HG03432 (cell line): ENCODE data around the gene SLC2A2.
"Not testable (repeated sequence)": the region's sequence is repeated elsewhere in the genome, so short reads cannot be mapped to it uniquely, and the experiment has no call there.

Experiments used
- ATAC-seq: cut with Tn5 transposase; IDR thresholded peaks from one replicate; pipeline ENCODE4 v1.9.1; 2021; ENCODE audit warnings: mild to moderate bottlenecking, moderate library complexity; ENCODE audit not compliant: unreplicated experiment

Gene SLC2A2

GRCh38 chr3:170989100-170989648, 37.3 kb downstream of the SLC2A2 start:
- ATAC-seq = no peak

GRCh38 chr3:170988378-170988777, 38.1 kb downstream of the SLC2A2 start:
- ATAC-seq = no peak

GRCh38 chr3:170985304-170985703, 41.2 kb downstream of the SLC2A2 start:
- ATAC-seq = no peak

- peak; percentile 96 for ATAC-seq
Observed at GRCh38 chr3:170982733-170983132, 43.8 kb downstream of the SLC2A2 start.

- ATAC-seq = no peak
Observed at GRCh38 chr3:170980399-170980798, 46.1 kb downstream of the SLC2A2 start.

- no peak for ATAC-seq
Observed at GRCh38 chr3:170977949-170978745, 48.4 kb downstream of the SLC2A2 start.

- ATAC-seq = no peak
Observed at GRCh38 chr3:170976190-170976519, 50.4 kb downstream of the SLC2A2 start.

- no peak for ATAC-seq
Observed at GRCh38 chr3:170975283-170976189, 51.0 kb downstream of the SLC2A2 start.

GRCh38 chr3:170974872-170975271, 51.6 kb downstream of the SLC2A2 start:
- no peak for ATAC-seq

- ATAC-seq = not testable (repeated sequence)
Observed at GRCh38 chr3:170972917-170973316, 53.6 kb downstream of the SLC2A2 start.

- no peak for ATAC-seq
Observed at GRCh38 chr3:170967126-170967525, 59.4 kb downstream of the SLC2A2 start.

- no peak for ATAC-seq
Observed at GRCh38 chr3:170966495-170966894, 60.0 kb downstream of the SLC2A2 start.

GRCh38 chr3:170962411-170962810, 64.1 kb downstream of the SLC2A2 start:
- no peak for ATAC-seq

- no peak for ATAC-seq
Observed at GRCh38 chr3:170961616-170962400, 64.7 kb downstream of the SLC2A2 start.

- no peak for ATAC-seq
Observed at GRCh38 chr3:170959457-170959856, 67.1 kb downstream of the SLC2A2 start.

GRCh38 chr3:170956647-170957046, 69.9 kb downstream of the SLC2A2 start:
- ATAC-seq = no peak

GRCh38 chr3:170953736-170954135, 72.8 kb downstream of the SLC2A2 start:
- no peak for ATAC-seq

- no peak for ATAC-seq
Observed at GRCh38 chr3:170953229-170953628, 73.3 kb downstream of the SLC2A2 start.

- ATAC-seq = no peak
Observed at GRCh38 chr3:170949211-170949610, 77.3 kb downstream of the SLC2A2 start.

GRCh38 chr3:170947018-170947769, 79.3 kb downstream of the SLC2A2 start:
- no peak for ATAC-seq
